HG02678 (cell line): ENCODE data around the gene KCNQ4.

Experiments used
- ATAC-seq: cut with Tn5 transposase; IDR thresholded peaks from one replicate; pipeline ENCODE4 v1.9.1; 2021; ENCODE audit warnings: mild to moderate bottlenecking, moderate library complexity; ENCODE audit not compliant: unreplicated experiment

Gene KCNQ4

GRCh38 chr1:40776236-40777072 is 7.1 kb upstream of the KCNQ4 start:
- ATAC-seq: no peak

- ATAC-seq: no peak
Measured at GRCh38 chr1:40777224-40777970, 6.2 kb upstream of the KCNQ4 start.

DNA sequence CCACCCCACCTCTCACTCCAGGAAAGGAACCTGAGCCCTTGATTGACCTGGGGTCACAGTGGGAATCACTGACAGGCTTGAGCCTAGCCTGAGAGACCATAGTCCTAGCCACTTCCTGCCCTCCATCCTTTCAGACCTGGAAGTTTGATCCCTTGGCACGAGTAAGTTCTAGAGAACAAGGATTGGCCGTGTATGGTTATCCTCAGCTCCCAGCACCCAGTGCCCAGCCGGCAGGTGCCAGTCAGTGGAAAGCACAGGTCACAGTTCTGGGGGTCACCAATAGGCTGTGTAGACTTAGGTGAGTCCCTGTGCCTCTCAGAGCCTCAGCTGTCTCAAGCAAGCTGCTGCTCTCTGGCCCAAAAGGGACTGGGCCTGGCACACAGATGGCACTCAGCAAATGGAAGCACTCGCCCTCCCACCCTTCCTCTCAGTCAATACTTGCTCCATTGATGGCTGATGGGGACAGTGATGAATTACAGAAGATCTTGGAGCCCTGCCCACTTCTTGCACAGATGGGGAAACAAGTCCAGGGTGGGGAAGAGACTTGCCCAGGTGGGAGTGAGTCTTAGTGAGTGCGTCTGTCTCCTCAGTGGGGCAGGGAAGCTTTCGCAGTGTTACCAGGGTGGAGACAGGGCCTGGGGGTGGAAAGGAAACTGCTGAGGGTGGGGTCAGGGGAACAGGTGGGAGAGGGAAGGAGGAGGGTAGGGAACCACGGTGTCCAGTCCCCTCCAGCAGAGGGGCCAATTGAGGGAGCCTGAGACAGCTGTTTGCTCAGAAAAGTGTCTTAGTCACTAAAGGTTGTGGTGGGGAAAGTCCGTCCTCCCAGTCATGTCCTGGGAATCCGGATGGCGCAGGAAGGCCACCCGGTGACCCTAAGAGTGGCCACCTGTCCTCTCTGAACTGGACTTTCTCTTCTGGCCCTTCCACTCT is 2.6 kb upstream of the KCNQ4 start:
- no peak for ATAC-seq

GRCh38 chr1:40781608-40781971 is 2.0 kb upstream of the KCNQ4 start:
- no peak for ATAC-seq

DNA sequence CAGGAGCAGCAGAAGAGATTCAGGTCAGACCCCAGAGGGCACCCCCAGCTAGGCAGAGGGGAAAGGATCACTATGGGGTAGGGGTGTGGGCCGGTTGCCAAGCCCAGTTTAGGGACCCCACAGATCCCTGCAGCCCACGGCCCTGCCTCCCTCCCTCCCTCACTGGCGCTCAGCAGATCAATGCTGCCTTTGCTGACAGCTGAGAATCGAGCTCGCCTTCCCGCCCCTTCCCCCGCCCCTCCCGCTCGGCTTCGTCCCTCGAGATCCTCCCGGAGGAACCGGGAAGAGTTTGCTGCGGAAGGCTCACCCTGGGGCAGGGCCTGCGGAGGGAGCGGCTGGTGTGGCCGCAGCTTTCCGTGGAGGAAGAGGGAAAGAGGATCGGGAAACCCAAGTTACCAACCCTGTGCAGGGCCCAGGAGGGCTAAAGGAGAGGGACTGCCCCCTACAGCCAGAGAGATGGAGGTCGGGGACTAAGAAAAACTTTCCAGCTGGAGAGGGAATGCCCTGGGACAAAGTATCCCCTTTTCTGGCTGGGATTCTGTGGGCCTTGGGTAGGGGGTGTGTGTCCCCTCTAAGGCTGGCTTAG is 1.1 kb upstream of the KCNQ4 start:
- ATAC-seq: no peak

GRCh38 chr1:40784141-40784770 is 669 bp downstream of the KCNQ4 start:
- no peak for ATAC-seq

DNA sequence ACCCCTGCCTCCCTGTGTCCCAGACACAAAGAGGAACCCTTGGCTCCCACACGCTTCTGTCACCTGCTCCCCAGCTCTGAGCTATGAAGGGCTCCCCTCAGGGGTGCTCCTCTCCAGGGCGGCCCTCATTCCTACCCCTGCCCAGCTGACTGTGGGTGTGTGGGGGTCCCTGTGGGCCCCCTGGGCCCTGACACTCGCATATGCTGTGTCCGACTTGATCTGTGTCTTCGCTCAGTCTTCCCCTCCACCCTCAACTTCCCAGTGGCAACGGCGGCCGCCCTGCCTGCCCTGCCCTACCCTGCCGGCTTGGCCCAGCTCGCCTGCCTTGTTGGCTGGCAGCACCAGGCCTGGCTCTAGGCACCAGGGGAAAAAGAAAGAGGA is 1.2 kb downstream of the KCNQ4 start:
- ATAC-seq: no peak

- no peak for ATAC-seq
Measured at GRCh38 chr1:40785446-40785845, 1.9 kb downstream of the KCNQ4 start.

- no peak for ATAC-seq
Measured at GRCh38 chr1:40786171-40786994, 2.8 kb downstream of the KCNQ4 start.

DNA sequence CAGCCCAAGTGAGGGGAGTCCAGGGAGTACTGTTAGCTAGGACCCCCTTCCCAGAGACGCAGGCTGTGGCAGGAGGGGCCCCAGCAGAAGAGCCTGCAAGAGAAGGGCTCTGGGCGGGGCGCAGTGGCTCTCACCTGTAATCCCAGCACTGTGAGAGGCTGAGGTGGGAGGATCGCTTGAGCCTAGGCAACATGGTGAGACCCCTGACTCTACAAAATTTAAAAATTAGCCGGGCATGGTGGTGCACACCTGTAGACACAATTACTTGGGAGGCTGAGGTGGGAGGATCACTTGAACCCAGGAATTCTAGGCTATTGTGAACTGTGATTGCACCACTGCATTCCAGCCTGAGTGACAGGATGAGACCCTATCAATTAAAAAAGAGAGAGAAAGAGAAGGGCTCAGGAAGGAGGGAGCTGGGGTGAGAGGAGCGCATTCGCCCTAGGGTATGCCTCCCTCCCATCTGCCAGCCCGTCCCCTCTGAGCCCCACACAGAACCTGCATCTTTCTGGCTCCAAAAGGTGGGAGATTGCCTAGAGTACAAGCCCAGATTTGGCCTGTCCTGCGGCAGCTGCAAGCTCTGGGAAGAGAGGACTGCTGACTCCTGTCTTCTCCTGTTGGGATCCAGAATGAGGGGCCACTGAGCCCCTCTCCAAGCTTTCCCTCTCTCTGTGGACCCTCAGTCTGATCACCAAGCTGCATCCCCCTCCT is 3.6 kb downstream of the KCNQ4 start:
- ATAC-seq: no peak

DNA sequence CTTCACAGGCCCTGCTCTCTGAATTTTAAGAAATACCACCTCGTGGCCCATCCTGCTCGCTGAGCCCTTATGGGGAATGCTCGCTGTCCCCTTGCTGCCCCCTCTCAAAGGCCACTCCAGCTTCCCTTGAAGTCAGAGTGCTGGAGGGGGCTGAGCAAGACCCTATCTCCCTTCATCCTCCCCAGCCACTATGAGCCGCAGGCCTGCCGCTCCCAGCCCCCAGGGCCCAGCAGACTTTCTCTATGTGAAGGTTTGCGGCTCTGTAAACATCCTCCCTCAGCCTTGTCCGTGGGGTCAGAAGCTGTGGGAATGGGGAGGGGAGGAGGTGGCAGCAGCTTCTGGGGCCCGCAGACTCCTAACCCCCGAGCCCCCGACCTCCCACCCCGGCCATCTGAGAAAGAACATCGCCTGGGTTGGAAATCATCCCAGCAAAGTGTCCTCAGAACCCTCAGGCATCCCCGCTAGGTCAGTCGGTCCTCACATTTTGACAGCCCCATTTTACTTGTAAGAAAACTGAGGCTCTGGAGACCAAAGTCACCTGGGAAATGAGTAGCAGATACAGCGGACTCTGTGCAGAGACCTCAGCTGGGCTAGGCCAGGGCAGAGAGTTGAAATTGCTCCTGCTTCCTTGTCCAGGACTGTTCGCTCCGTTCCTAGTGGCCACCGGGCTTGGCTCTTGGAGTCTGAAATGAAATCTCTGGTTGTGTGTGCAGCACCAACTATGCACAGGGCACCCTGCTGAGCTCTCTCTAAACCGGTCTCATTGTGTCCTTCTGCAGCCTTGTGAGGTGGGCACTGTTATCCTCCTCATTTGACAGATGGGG is 4.4 kb downstream of the KCNQ4 start:
- ATAC-seq: no peak

- no peak for ATAC-seq
Measured at GRCh38 chr1:40788561-40789341, 5.2 kb downstream of the KCNQ4 start.

DNA sequence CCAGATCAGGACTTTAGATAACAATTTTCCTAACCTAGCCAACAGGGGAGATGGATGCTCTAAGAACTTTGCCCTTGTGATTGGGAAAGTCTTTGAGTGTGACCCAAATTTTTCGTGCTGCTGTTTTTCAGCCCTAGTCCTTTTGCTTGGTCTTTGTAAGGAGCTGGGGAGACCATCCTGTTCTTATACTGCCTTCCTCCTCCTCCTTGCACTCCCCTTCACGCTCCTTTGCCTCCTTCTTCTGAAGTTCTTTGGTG is 5.7 kb downstream of the KCNQ4 start:
- ATAC-seq: no peak

DNA sequence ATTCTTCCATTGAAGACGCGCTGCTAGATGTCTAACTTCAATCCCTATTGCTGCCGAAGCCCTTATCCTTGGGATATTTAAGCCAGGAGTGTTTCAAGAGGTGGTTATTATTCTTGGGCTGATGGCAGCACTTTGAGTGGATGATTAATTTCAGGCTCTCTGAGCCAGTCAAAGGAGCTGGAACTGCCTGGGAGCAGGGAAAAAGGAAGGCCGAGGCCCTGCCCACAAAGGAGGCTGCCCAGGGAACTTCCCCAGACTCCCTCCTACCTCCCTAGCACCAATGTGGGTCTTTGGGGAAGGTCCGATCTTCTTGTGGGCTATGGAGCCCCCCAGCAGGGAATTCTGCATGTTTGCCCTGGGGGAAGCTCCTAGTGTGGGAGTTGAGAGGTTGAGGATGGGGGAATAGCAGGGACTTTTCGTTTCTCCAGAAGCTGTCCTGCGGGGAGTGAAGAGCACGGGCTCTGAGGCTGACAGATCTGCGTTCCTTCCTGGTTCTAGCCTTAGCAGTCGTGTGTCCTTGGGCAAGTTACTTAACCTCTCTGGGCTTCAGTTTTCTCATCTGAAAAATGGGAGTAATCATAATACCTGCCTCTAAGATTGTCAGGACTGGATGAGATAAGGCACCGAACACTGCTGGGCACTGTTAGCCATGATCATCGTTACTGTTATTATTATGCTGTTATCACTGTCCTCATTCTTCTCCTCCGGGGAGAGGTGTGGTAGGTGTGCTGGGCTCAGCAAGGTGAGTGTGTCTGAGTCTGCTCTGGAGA is 6.3 kb downstream of the KCNQ4 start:
- ATAC-seq: no peak

- no peak for ATAC-seq
Measured at GRCh38 chr1:40792036-40792435, 8.4 kb downstream of the KCNQ4 start.

DNA sequence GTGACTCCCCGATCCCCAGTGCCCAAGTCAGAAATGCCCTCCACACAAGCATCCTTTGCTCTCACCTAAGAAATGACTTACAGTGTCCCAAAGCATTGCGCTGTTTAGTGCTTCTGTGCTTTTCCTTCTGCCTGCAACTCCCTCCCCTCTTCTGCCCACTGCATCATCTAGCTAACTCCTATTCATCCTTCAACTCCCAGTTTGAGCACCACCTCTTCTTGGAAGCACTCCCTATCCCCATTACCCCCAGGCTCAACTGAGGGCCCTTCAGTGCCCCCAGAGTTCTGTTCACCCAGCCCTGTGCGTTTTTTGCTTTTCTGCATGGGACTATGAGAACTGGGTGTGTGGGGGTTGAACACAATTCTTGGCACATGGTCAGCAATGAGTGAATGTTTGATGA is 10.0 kb downstream of the KCNQ4 start:
- no peak for ATAC-seq

DNA sequence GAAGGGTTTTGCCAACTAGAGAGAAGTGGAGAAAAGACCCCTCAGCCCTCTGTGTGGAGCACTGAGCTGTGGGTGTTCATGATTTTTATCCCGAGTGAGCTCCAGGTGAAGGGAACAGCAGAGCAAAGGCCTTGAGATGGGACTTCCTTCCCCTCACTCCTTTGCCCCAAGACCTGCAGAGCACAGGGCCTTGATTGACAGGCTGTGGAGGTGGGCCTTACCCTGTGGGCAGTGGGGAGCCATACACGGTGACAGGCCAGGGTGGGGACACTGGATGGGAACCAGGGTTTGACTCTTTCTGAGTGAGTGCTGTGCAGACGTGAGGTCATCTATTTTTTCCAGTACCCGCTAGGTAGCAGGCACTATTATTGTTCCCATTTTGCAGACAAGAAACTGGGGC is 10.5 kb downstream of the KCNQ4 start:
- no peak for ATAC-seq
